Hematopoietic multipotent progenitor cell treated with erythropoietin and hydrocortisone succinate and interleukin-3 and kit ligand, for 4 days (in vitro differentiated cells): ENCODE data around the gene SAMM50.

Experiments
- DNase-seq: peaks from one replicate; pipeline ENCODE4 v3.0.0-alpha.2; 2015

Gene SAMM50

GRCh38 chr22:44031158-44031952 lies 76.1 kb downstream of the SAMM50 start:
- peak; percentile 65 for DNase-seq

DNA sequence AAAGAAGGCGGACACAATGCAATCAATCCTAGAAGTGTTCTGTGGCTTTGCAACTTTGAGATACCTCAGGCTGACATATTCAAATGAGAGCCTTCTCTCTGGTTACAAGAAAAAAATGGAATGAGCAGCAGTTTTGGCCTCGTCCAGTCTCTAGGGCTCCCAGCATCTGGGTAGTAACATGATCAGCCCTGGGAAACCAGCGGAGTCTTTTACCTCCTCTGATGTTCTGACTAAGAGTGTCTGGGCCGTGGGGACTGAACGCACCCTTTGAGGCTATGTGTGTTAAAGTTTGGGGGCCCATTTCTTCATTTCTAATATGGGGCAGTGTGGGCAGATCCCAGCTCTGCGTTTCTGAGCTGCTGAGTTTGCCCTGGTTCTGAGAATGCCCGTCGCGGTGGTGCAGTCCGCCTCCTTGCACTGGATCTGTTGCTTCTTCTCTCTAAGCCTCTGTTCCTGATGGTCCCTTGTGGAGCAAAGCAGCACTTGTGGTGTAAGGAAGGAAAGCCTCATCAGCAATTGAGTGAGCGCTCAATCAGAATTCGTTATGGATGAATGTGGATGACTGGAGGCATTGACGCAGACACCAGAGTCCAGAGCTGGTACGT lies 77.0 kb downstream of the SAMM50 start:
- no peak for DNase-seq

- DNase-seq, result no peak
Measured at GRCh38 chr22:44033287-44033686, 78.0 kb downstream of the SAMM50 start.

DNA sequence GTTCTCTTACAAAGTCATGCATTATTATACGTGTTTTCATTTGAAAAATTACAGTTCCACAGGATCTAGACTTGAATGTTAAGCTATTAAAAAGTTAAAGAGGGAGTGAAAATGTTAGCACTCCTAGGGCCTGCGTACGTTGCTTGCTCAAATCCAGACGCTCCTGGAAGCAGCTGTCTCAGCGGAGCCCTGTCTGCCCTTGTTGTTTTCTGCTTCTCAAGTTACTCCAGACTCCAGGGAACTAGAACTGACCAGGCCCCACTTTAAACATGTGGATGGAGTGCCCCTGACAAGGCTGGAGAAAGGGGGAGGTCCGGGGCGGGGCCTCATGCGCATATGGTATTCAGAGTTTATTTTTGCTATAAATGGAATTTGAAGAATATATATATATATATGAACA lies 78.5 kb downstream of the SAMM50 start:
- DNase-seq, result no peak

- DNase-seq, result no peak
Measured at GRCh38 chr22:44037519-44038375, 82.5 kb downstream of the SAMM50 start.

- DNase-seq, result no peak
Measured at GRCh38 chr22:44039566-44040171, 84.4 kb downstream of the SAMM50 start.

GRCh38 chr22:44042249-44043218 lies 87.3 kb downstream of the SAMM50 start:
- peak; percentile 50 for DNase-seq

DNA sequence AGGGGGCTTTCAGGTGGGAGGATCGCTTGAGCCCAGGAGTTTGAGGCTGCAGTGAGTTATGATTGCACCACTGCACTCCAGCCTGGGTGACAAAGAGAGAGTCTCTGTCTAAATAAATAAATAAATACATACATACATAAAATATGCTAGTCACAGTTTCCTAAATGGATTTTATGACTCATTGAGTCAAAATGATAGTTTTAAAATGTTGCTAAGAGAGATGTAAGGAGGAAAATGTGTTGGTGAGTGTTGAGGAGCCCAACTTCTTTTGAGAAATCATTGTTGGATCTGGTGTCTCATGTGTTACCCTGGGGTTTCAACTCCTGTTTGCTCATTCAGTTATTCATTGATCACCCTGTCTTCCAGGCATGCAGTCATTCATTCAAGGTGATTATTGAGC lies 89.9 kb downstream of the SAMM50 start:
- no peak for DNase-seq
